ENCODE results near the gene FMNL2.

Gene FMNL2

DNA sequence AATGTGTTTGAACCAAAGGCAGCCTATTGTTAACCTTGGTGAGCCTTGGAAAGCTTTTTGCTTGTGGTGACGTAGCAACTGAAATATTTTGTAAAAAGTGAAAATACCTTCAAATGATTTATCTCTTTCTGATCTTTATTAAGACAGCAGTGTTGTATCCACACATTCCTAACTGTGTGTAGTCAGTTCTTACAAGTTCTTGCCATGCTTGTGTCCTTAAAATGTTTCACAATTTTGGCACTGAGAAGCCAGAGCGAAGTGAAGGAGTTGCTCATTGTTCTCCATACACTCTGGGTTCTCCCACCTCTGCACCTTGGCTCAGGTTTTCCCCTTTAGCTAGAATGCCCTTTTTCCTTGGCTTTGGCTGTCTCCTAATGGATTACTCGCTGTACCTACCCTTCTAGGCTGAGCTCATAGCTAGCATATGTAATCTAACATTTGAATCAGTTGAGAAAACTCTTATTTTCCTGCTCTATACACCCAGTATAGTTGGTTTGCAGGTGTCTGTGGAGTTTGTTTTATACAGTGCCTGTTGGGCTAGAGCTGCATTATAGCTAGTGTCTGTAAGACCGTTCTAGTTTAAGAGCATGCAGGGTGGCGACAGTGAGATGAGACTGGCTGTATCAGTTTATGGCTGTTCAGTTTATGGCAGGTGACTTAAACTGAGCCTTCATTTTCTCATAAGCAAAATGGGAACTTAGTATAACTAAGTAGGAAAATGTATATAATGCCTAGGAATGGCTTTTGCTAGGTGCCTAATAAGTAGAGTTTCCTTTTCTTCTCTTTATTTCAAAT is 45.5 kb downstream of the FMNL2 start:
- Histone ChIP-seq H3K4me2 (ENCODE audit: low read depth, low read length, poor library complexity, severe bottlenecking) (no peak overlapping the region), H2AFZ (ENCODE audit: low read depth, low read length, severe bottlenecking) (no peak overlapping the region), H3K36me3 (ENCODE audit: low read length) (no peaks in the 10 kb centered on the region), H3F3A (ENCODE audit: insufficient read depth) (no peaks in the 10 kb centered on the region), H3K27ac (ENCODE audit: low read depth, low read length) (no peak overlapping the region), H4K20me1 (ENCODE audit: low read depth, low read length) (no peaks in the 10 kb centered on the region), H3K9me2 (replicated peaks; ENCODE audit: insufficient read depth, low read length) (no peaks in the 10 kb centered on the region), H3K4me3 (ENCODE audit: insufficient read depth, low read length, poor library complexity, severe bottlenecking) (no peak overlapping the region), H3K9me3 (ENCODE audit: insufficient read depth, low read length) (no peaks in the 10 kb centered on the region), H3K9ac (ENCODE audit: low read length) (no peak overlapping the region), H3K27me3 (ENCODE audit: low read length) (no peaks in the 10 kb centered on the region), H3K79me2 (ENCODE audit: insufficient read depth, low read length) (no peaks in the 10 kb centered on the region)
- TF ChIP-seq, protein P1, sequence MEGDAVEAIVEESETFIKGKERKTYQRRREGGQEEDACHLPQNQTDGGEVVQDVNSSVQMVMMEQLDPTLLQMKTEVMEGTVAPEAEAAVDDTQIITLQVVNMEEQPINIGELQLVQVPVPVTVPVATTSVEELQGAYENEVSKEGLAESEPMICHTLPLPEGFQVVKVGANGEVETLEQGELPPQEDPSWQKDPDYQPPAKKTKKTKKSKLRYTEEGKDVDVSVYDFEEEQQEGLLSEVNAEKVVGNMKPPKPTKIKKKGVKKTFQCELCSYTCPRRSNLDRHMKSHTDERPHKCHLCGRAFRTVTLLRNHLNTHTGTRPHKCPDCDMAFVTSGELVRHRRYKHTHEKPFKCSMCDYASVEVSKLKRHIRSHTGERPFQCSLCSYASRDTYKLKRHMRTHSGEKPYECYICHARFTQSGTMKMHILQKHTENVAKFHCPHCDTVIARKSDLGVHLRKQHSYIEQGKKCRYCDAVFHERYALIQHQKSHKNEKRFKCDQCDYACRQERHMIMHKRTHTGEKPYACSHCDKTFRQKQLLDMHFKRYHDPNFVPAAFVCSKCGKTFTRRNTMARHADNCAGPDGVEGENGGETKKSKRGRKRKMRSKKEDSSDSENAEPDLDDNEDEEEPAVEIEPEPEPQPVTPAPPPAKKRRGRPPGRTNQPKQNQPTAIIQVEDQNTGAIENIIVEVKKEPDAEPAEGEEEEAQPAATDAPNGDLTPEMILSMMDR (IDR thresholded peaks at IDR 0.05; ENCODE audit: insufficient read depth, low read length, poor library complexity, severe bottlenecking): no peak
- no peak for TF ChIP-seq EZH2phosphoT487 (conservative IDR thresholded peaks at IDR 0.05; ENCODE audit: low read length)

GRCh38 chr2:152383702-152384101 is 48.7 kb downstream of the FMNL2 start:
- no peaks in the 10 kb centered on the region for H3F3A ChIP-seq (ENCODE audit: insufficient read depth)
- H3K9me2 ChIP-seq (replicated peaks; ENCODE audit: insufficient read depth, low read length): no peaks in the 10 kb centered on the region
- H3K4me2 ChIP-seq (ENCODE audit: low read depth, low read length, poor library complexity, severe bottlenecking): no peak overlapping the region
- H3K79me2 ChIP-seq (ENCODE audit: insufficient read depth, low read length): no peaks in the 10 kb centered on the region
- no peak overlapping the region for H2AFZ ChIP-seq (ENCODE audit: low read depth, low read length, severe bottlenecking)
- no peak overlapping the region for H3K4me3 ChIP-seq (ENCODE audit: insufficient read depth, low read length, poor library complexity, severe bottlenecking)
- no peak overlapping the region for H3K27ac ChIP-seq (ENCODE audit: low read depth, low read length)
- H3K36me3 ChIP-seq (ENCODE audit: low read length): no peaks in the 10 kb centered on the region
- no peak overlapping the region for H3K9ac ChIP-seq (ENCODE audit: low read length)
- H3K27me3 ChIP-seq (ENCODE audit: low read length): no peaks in the 10 kb centered on the region
- TF ChIP-seq, protein P1 (IDR thresholded peaks at IDR 0.05; ENCODE audit: insufficient read depth, low read length, poor library complexity, severe bottlenecking): no peak
- TF ChIP-seq EZH2phosphoT487 (conservative IDR thresholded peaks at IDR 0.05; ENCODE audit: low read length): no peak
- H4K20me1 ChIP-seq (ENCODE audit: low read depth, low read length): 0 out of 2 replicates have a peak, but pooled peaks cover 2% of the 10 kb centered on the region
- H3K9me3 ChIP-seq (ENCODE audit: insufficient read depth, low read length): no peaks in the 10 kb centered on the region

GRCh38 chr2:152384992-152385391 is 50.0 kb downstream of the FMNL2 start:
- H3K79me2 ChIP-seq (ENCODE audit: insufficient read depth, low read length): no peaks in the 10 kb centered on the region

More at GRCh38 chr2:152384992-152385391, 50.0 kb downstream of the FMNL2 start:
- no peak for TF ChIP-seq EZH2phosphoT487 (conservative IDR thresholded peaks at IDR 0.05; ENCODE audit: low read length)
- TF ChIP-seq, protein P1 (IDR thresholded peaks at IDR 0.05; ENCODE audit: insufficient read depth, low read length, poor library complexity, severe bottlenecking): no peak
- no peaks in the 10 kb centered on the region for H3K9me3 ChIP-seq (ENCODE audit: insufficient read depth, low read length)
- H3K4me3 ChIP-seq (ENCODE audit: insufficient read depth, low read length, poor library complexity, severe bottlenecking): no peak overlapping the region
- no peaks in the 10 kb centered on the region for H3K27me3 ChIP-seq (ENCODE audit: low read length)
- H3K9me2 ChIP-seq (replicated peaks; ENCODE audit: insufficient read depth, low read length): no peaks in the 10 kb centered on the region
- 0 out of 2 replicates have a peak, but pooled peaks cover 2% of the 10 kb centered on the region for H4K20me1 ChIP-seq (ENCODE audit: low read depth, low read length)
- H3K27ac ChIP-seq (ENCODE audit: low read depth, low read length): no peak overlapping the region
- H3K9ac ChIP-seq (ENCODE audit: low read length): no peak overlapping the region
- H3K36me3 ChIP-seq (ENCODE audit: low read length): no peaks in the 10 kb centered on the region
- no peak overlapping the region for H3K4me2 ChIP-seq (ENCODE audit: low read depth, low read length, poor library complexity, severe bottlenecking)
- no peak overlapping the region for H2AFZ ChIP-seq (ENCODE audit: low read depth, low read length, severe bottlenecking)
- no peaks in the 10 kb centered on the region for H3F3A ChIP-seq (ENCODE audit: insufficient read depth)

Measured in SU-DHL-6 (cell line).